HuH-7 (cell line): ENCODE results near the gene FCHSD2.

Source experiments
- DNase-seq: peaks from one replicate; pipeline ENCODE4 v3.0.0; 2011; ENCODE audit warnings: low spot score

The FCHSD2 gene

DNA sequence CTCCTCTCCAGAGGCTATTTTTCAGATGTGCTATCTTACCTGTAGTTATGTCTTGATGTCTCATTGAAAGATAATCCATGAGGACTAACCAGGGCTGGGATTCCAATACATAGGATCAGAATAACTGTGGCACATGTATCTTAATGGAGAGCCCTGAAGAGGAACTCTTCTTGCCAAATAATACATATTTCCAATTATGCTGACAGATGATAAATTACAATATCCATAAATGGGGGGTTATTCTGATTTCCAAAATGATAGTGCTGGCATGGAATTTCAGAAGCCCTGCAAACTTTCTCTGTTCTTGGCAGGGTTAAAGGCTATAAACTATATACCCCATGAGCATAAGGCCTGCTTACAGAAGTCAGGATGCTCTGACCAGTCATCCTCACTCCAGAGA is 173.7 kb downstream of the FCHSD2 start:
- no peak for DNase-seq

DNA sequence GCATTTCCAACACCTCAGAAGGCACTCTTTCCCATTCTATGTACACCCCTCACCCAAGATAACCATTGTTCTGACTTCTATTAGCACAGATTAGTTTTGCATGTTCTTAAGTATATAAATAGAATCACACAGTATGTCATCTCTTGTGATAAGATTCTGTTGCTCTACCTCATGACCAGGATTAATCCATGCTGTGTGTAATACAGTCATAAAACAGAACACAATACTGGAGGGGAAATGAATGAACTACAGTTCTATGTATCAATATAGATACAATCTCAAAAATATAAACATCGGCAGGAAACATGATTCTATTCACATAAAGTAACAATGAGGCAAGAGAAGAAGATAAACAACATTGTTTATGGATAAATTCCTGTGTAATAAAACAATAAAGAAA is 176.4 kb downstream of the FCHSD2 start:
- DNase-seq, result no peak

DNA sequence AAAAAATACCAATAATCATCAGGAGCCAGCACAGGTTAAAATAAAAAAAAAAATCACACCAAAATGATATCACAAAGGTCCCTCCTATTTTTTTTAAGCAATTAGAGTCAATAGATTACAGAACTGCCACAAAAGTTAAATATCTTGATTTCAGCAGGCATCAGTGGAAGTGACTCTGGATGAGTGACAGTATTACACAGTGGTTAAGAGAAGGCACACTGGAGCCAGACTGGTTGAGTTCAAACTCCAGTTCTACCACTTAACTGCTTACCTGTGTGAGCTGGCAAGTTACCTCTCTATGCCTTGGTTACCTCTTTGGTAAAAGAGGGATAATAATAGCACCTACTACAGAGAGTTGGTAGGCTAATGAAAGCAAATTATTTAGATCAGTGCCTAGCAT is 179.4 kb downstream of the FCHSD2 start:
- DNase-seq, result no peak

DNA sequence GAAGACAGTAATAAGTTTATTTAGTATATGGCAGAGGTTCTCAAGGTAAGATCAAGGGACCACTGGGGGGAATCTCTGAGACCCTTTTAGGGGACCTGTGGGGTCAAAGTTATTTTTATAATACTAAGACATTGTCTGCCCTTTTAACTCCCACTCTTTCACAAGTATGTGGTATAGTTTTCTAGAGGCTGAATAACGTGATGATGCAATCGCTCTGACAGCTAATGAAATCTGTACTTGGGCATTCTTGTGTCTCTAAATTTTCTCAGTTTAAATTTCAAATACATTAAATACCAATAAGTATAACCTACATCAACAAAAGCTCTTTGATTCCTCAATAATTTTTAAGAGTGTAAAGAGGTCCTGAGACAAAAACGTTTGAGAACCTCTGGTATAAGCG is 180.0 kb downstream of the FCHSD2 start:
- no peak for DNase-seq

- no peak for DNase-seq
Measured at GRCh38 chr11:72959998-72960731, 182.0 kb downstream of the FCHSD2 start.

- no peak for DNase-seq
Measured at GRCh38 chr11:72958791-72959190, 183.3 kb downstream of the FCHSD2 start.

DNA sequence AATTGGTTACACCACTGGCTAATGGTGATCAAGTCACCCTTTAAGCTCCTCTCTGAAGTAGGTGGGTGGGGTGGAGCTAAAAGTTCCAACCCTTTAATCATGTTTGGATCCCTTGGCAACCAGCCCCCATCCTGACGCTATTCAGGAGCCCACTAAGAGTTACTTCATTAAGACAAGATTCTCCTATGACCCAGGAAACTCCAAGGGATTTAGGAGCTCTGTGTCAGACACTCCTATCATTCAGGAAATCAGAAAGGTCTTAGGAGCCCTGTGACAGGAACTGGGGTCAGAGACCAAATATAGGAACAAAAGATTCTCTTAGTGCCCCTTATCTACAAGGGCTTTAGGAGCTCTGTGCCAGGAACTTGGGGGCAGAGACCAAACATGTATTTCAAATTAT is 186.7 kb downstream of the FCHSD2 start:
- DNase-seq, result no peak

- DNase-seq, result no peak
Measured at GRCh38 chr11:72954860-72955259, 187.3 kb downstream of the FCHSD2 start.

DNA sequence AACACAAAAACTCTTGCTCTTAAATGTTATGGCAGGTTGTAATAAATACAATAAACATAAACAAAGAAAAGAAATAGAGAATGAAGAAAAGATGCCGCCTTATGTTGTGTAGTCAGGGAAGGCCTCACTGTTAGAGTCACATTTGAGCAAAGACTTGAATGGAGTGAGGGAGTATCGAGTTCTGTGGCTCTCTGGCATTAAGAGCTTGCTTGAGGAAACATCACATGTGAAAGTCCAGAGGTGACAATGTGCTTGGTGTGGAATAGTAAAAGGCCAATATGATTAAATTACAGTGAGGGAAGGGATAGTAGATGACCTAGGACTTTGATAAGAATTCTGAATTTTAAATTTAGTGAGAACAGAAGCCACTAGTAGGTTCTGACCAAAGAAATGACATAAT is 188.5 kb downstream of the FCHSD2 start:
- no peak for DNase-seq

DNA sequence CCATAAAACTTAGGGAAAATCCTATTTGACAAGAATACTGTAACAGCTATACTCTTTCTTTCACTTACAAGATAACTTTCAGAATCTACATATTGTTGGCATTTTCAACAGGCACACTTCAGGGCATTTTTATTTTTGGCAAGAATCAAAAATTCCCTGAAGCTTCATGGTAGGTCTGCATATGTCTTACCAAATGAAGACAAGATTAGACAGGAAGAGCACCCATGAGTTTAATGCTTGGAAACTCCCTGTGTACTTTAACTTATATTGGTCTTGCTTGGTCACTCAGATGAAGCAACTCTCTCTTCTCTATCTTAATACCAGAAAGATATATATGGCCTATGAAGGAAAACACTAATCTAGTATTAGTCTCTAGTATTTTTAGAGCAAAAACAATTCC is 190.2 kb downstream of the FCHSD2 start:
- DNase-seq, result no peak

DNA sequence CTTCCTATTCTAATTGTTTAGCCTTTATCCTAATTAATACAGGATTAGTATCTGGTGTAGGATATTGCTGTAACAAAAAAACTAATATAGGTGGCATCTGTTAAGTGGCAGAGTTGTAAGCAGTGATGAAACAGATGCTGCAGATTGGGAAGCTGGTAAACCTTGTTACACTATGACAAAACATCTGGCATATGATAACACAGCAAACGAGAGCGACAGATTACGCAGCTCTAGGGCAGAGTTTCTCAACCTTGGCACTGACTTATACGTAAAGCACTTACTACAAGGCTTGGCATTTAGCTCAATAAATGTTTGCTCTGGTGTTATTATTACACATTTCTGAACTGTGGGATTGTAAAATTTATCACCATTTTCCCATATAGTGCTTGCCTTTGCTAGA is 190.9 kb downstream of the FCHSD2 start:
- no peak for DNase-seq

- no peak for DNase-seq
Measured at GRCh38 chr11:72950685-72951084, 191.4 kb downstream of the FCHSD2 start.

DNA sequence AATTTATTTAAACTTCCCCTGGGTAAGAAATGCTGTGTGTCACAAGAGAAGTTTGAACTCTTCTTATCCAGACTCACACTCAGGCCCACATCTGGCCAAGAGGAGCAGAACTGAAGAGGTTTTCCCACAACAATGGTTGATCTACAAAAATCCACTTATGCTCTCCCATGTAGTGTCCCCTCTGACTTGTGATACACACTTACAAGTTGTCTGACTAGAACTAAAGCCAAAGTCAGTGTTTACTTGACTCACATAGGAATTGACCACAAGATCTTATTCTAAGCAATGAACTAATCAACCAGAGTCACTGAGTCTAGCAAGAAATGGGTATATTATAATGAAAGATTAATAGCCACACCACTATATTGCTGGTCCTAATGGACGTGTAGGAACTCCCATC is 194.9 kb downstream of the FCHSD2 start:
- DNase-seq, result no peak

DNA sequence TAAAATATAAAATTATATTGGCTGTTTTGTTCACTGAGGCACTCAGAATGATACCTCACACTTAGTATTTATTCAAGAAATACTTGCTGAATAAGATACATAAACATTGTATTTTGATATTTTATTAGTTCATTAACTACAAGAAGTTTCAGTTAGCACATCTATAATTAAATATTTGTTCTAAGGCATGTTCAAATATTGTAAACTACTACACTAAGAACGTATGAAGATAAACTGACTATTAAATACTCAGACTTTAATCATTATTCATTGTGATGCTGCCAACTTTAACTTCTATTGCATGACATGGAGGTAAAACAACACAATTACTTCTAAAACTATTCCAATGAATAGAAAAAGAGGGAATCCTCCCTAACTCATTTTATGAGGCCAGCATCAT is 198.5 kb downstream of the FCHSD2 start:
- no peak for DNase-seq

DNA sequence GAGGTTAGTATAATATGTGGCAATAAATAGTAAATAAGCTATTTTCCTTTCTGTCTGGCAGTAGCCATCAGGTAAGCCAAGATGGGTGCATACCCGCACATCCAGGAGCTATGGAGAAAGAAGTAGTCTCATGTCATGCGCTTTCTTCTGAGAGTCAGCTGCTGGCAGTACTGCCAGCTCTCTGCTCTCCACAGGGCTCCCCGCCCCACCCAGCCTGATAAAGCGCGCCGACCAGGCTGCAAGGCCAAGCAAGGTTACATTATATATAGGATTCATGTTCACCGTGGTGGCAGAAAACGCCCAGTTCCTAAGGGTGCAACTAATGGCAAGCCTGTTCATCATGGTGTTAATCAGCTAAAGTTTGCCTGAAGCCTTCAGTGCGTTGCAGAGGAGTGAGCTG is 201.7 kb downstream of the FCHSD2 start:
- DNase-seq, result no peak

GRCh38 chr11:72939031-72939430 is 203.1 kb downstream of the FCHSD2 start:
- no peak for DNase-seq

DNA sequence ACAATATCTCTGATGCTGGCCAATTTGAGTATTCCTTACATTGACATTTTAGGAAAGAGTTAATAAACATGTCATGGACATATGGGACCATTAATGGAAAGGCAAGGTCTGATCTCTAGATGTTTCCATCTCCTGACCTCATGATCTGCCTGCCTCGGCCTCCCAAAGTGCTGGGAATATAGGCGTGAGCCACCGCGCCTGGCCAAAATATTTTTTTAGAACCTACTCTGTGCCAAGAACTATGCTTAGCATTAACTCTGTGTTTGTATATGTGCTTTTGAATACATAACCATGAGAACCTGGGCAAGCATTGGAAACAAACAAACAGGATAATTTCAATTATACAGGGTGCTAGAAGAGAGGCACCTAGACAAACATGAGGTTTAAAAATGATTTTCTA is 204.7 kb downstream of the FCHSD2 start:
- no peak for DNase-seq

DNA sequence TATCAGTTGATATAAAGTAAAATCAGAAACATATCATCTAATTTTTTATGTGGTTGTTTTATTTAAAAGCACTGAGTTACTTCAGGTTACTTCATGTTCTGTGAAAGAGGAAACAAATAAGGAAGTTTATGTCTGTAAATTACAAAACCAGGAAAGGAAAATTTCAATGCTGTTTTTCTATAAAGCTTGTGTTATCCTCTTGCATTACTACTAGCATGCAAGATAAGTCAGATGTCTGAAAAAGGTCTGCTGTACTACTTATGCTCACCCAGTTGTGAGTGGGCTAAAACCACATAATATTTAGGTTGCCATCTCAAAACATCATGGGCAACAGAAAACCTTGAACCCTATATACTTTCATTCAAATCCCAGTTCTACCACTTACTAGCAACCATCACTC is 206.4 kb downstream of the FCHSD2 start:
- DNase-seq, result no peak

DNA sequence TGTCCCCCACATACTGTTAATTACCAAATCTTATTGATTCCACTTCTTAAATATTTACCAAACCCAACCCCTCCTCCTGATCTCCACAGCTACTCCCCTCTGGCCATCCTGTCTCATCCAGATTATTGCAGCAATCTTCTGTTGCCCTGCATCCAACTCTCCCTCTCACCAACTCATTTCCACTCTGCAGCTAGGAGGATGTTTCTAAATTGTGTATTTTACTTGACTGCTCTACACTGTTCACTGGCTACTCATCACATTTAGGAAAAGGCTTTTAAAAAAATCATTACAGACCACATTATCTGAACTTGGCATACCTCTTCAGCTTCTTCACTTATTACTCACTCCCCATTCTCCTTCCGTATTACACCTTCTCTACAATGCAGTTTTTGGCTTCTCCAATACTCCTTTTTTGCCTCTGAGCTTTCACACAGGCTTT is 210.0 kb downstream of the FCHSD2 start:
- DNase-seq, result no peak

- DNase-seq, result peak; percentile 25
Measured at GRCh38 chr11:72930008-72930407, 212.1 kb downstream of the FCHSD2 start.

DNA sequence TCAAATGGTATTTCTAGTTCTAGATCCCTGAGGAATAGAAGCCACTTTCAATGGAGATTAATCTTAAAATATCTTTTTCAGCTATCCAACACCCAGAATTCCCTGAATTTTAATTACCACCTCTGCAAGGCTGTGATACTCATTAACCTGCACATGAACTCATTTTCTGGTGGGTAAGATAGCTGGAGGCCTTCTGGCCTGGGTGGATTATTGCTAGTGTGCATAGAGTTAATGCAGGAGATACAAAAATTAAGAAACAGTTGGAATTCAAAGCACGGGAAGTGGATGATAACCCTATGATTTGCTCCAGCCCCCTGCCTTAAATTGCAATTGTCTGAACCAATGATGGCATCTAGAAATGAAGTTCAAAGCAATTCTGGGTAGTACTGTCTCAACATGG is 212.9 kb downstream of the FCHSD2 start:
- no peak for DNase-seq

DNA sequence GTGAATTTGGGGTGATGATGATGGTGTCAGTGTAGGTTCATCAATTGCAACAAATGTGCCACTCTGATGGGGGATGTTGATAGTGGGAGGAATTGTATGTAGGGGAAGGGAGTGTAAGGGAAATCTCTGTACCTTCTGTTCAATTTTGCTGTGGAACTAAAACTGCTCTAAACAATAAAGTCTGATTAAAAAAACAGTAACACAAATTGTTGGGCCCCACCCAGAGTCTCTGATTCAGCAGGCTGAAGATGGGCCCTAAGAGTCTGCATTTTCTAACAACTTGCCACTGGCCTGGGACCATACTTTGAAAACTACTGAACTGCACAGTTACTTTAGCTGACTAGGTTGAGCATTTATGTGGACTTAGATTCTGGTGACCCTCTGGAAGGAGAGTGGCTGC is 214.7 kb downstream of the FCHSD2 start:
- no peak for DNase-seq

GRCh38 chr11:72926076-72926475 is 216.0 kb downstream of the FCHSD2 start:
- DNase-seq, result no peak

GRCh38 chr11:72925656-72926055 is 216.5 kb downstream of the FCHSD2 start:
- no peak for DNase-seq
